Measurements from ENCODE around the gene EIF4G3.

DNA sequence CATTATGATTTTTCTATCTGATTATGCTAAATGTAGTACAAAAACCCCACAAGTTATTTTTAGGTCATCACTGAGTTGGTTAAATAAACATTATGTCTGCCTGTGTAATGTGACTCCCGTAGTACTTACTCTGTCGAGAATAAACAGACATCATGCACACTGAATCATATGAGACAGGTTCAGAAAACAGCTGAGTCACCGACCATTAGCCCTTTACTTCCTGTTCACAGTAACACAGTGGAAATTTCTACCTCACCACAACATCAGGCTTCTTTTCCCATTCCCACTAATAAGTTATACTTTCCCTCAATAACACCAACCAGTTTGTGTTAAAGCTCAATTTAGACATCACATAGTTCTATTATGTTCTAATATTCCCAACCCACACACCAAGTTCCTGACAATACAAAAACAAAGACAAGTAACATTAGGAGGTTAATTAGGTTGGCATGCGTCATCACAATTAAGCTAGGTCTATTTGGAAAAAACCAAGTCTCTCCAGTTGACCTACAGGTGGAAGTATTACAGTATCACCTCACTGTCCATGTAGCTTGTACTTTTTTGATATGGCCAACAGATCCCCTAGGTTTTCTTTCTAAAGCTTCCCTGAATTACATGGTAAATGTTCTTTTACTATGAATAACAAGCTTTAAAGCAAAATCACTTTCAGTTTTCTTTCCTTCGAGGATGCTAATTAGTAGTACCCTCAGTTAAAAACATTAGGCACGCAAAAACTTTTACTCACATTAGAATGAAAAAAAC, 154.2 kb downstream of the EIF4G3 start:
- no peak for TF ChIP-seq CTCF (IDR thresholded peaks at IDR 0.05; ENCODE audit: low read length)
- TF ChIP-seq EZH2 (optimal IDR thresholded peaks at IDR 0.05; ENCODE audit: low read depth, low read length) = no peak
- TF ChIP-seq EZH2phosphoT487 (IDR thresholded peaks at IDR 0.05; ENCODE audit: low read length) = no peak
